Measurements from ENCODE around the gene HMGCS2.
"Not testable (repeated sequence)": the region's sequence is repeated elsewhere in the genome, so short reads cannot be mapped to it uniquely, and the experiment has no call there.

HMGCS2 gene

DNA sequence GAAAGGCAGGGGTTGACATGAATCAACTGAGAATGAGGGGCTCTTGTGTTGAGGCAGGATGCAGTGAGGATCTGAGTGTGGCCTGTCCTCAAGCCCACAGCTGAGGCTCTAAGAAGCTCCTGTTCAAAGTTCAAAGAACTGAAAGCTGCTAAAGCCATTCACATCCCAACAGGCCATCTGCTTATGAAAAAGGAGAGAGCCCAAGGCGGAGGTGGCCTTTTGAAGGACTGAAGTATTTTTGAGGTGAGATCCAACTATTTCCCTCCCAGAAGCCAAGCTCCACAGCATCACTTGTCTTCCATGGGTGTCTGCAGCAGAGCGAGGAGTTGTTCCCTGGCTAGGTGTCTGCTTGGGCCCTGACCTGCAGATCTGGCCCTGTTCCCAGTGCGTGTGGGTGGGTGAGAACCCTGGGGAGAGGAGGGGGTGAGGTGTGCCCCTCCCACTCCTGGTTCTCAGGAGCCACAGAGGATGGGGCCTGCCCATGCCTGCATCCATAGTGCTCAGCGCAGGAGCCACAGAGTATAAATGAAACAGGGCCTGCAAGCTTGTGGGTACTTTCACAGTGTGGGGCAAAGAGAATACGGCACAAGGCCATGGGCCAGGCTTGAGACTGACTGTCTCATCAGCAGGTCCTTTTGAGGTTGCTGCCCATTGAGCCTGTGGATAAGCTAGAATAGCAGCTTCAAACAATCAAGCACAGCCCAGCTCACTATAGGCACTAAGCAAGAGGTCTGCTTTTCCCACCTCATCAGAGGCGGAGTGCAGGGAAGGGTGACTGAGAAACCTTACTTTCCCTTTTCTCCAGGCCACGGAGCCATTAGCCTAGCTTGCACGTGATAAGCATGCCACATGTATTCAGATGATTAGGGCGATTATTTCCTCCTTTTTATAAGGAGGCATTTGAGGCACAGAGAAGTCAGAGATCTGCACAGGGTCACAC is 26.8 kb upstream of the HMGCS2 start:
- no peak for TF ChIP-seq FOXP2 (optimal IDR thresholded peaks at IDR 0.05; ENCODE audit: control extremely low read depth, extremely low read length, insufficient read depth)
- no peak for TF ChIP-seq EZH2 (IDR thresholded peaks at IDR 0.05)
- TF ChIP-seq POLR2AphosphoS5 (IDR thresholded peaks at IDR 0.05; ENCODE audit: borderline replicate concordance, low read depth, low read length), result no peak
- no peak overlapping the region for H3K4me3 ChIP-seq
- no peak for DNase-seq (ENCODE audit: low read depth, low spot score)
- no peaks in the 10 kb centered on the region for H3K36me3 ChIP-seq (ENCODE audit: insufficient read depth, low read length)
- no peak overlapping the region for H3K27ac ChIP-seq
- H3K9me3 ChIP-seq (ENCODE audit: low read depth, low read length), result no peaks in the 10 kb centered on the region
- H3K9ac ChIP-seq (ENCODE audit: insufficient read length), result no peak overlapping the region

- Histone ChIP-seq H3K9me3 (ENCODE audit: low read depth, low read length) (no peaks in the 10 kb centered on the region), H3K4me3 (no peak overlapping the region), H3K9ac (ENCODE audit: insufficient read length) (no peak overlapping the region), H3K27ac (no peak overlapping the region), H3K36me3 (ENCODE audit: insufficient read depth, low read length) (no peaks in the 10 kb centered on the region)
- TF ChIP-seq POLR2AphosphoS5 (IDR thresholded peaks at IDR 0.05; ENCODE audit: borderline replicate concordance, low read depth, low read length) (no peak), FOXP2 (optimal IDR thresholded peaks at IDR 0.05; ENCODE audit: control extremely low read depth, extremely low read length, insufficient read depth) (no peak), EZH2 (IDR thresholded peaks at IDR 0.05) (no peak)
- DNase-seq (ENCODE audit: low read depth, low spot score), result no peak
Measured at GRCh38 chr1:119794876-119795240, 26.2 kb upstream of the HMGCS2 start.

GRCh38 chr1:119794230-119794875 is 25.6 kb upstream of the HMGCS2 start:
- TF ChIP-seq POLR2AphosphoS5 (IDR thresholded peaks at IDR 0.05; ENCODE audit: borderline replicate concordance, low read depth, low read length) (no peak), EZH2 (IDR thresholded peaks at IDR 0.05) (no peak), FOXP2 (optimal IDR thresholded peaks at IDR 0.05; ENCODE audit: control extremely low read depth, extremely low read length, insufficient read depth) (no peak)
- no peak for DNase-seq (ENCODE audit: low read depth, low spot score)
- Histone ChIP-seq H3K4me3 (no peak overlapping the region), H3K9ac (ENCODE audit: insufficient read length) (no peak overlapping the region), H3K36me3 (ENCODE audit: insufficient read depth, low read length) (no peaks in the 10 kb centered on the region), H3K27ac (no peak overlapping the region), H3K9me3 (ENCODE audit: low read depth, low read length) (no peaks in the 10 kb centered on the region)

GRCh38 chr1:119791377-119791776 is 22.7 kb upstream of the HMGCS2 start:
- no peak for DNase-seq (ENCODE audit: low read depth, low spot score)
- no peak for TF ChIP-seq POLR2AphosphoS5 (IDR thresholded peaks at IDR 0.05; ENCODE audit: borderline replicate concordance, low read depth, low read length)
- TF ChIP-seq FOXP2 (optimal IDR thresholded peaks at IDR 0.05; ENCODE audit: control extremely low read depth, extremely low read length, insufficient read depth), result no peak
- no peak for TF ChIP-seq EZH2 (IDR thresholded peaks at IDR 0.05)
- Histone ChIP-seq H3K27ac (no peak overlapping the region), H3K9ac (ENCODE audit: insufficient read length) (no peak overlapping the region), H3K36me3 (ENCODE audit: insufficient read depth, low read length) (no peaks in the 10 kb centered on the region), H3K9me3 (ENCODE audit: low read depth, low read length) (no peaks in the 10 kb centered on the region), H3K4me3 (no peak overlapping the region)

DNA sequence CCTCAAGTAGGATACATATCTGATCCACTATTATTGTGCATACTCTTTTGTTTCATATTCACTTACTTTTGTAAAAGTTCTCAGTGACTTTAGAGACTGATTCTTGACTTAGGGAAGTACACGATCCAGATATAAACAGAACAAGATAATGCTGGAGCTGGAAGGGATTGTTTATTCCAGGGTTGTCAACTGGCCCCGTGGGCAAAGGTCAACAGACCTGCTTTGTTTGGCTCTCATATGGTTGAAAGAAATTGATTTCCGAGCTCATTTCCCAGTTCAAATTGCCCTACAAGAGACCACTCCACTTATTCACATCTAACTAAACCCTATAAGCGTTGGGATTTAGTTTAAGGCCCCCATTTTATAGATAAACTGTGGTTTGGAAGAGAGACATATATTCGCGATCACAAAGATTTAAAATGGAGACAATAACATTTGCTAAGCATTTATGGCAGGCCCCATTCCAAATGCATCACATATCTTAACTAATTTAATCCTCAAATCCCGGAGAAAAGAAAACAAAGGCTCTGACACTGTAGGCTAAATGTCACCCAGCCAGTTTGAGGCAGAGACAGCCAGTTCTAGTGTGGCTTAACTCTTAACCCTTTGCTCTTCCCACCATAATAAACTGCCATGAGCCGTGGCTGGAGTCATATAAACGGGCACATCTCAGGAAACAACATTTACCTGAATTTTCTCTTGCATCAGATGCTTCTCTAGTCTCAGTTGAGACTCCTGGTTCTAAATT is 21.9 kb upstream of the HMGCS2 start:
- H3K9me3 ChIP-seq (ENCODE audit: low read depth, low read length), result no peaks in the 10 kb centered on the region
- no peak for DNase-seq (ENCODE audit: low read depth, low spot score)
- no peak overlapping the region for H3K27ac ChIP-seq
- H3K36me3 ChIP-seq (ENCODE audit: insufficient read depth, low read length), result no peaks in the 10 kb centered on the region
- no peak overlapping the region for H3K9ac ChIP-seq (ENCODE audit: insufficient read length)
- H3K4me3 ChIP-seq, result no peak overlapping the region
- TF ChIP-seq POLR2AphosphoS5 (IDR thresholded peaks at IDR 0.05; ENCODE audit: borderline replicate concordance, low read depth, low read length), result no peak
- TF ChIP-seq FOXP2 (optimal IDR thresholded peaks at IDR 0.05; ENCODE audit: control extremely low read depth, extremely low read length, insufficient read depth), result no peak
- no peak for TF ChIP-seq EZH2 (IDR thresholded peaks at IDR 0.05)

DNA sequence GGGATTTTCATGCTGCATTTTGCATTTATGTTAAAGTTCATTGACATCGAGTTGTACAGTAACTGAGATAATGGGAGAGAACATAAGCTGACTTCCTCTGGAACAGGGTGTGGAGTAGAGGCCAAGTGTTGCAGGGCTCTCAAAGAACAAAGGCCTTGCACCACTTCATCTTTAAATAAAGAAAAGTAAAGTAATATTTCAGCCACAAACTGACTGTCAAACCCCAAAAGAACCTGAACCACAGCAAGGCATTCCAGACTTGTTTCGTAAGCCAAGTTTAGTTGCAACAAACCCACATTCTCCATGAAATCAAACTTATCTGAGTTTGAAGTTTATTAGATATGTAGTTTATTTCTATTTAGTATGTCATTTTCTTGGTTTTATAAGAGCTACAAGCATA is 19.1 kb upstream of the HMGCS2 start:
- TF ChIP-seq FOXP2 (optimal IDR thresholded peaks at IDR 0.05; ENCODE audit: control extremely low read depth, extremely low read length, insufficient read depth) (no peak), EZH2 (IDR thresholded peaks at IDR 0.05) (no peak), POLR2AphosphoS5 (IDR thresholded peaks at IDR 0.05; ENCODE audit: borderline replicate concordance, low read depth, low read length) (no peak)
- H3K9me3 ChIP-seq (ENCODE audit: low read depth, low read length), result no peaks in the 10 kb centered on the region
- H3K4me3 ChIP-seq, result no peak overlapping the region
- no peak overlapping the region for H3K9ac ChIP-seq (ENCODE audit: insufficient read length)
- H3K36me3 ChIP-seq (ENCODE audit: insufficient read depth, low read length), result no peaks in the 10 kb centered on the region
- DNase-seq (ENCODE audit: low read depth, low spot score), result no peak
- H3K27ac ChIP-seq, result no peak overlapping the region

DNA sequence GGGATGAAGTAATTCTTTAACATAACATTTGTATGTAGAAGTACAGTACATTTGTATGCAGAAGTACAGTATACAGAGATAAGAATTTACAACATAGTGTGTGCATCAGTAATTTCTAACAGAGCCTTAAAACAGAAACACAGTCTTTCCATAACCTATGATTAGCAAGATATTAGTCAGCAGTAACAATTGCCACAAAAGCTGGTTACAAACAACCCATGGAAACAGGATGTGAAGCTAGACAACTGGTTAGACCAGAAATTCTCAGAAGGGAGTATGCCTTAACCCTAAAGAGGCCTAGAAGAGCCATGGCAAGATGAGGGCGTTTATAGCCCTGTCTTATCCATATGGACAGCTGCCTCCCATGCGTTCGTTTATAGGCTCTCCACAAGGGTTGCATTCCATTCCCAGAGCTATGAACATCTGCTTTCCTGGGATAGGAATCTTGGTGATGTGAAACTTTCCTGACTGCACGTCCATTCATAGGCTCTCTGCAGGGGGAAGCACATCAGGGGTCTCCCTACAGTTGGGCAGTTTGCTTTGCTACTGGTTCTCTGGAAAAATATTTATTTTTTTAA is 17.9 kb upstream of the HMGCS2 start:
- DNase-seq (ENCODE audit: low read depth, low spot score); H3K36me3 ChIP-seq (ENCODE audit: insufficient read depth, low read length); H3K9me3 ChIP-seq (ENCODE audit: low read depth, low read length); H3K27ac ChIP-seq; H3K9ac ChIP-seq (ENCODE audit: insufficient read length); H3K4me3 ChIP-seq: not testable (repeated sequence)

DNA sequence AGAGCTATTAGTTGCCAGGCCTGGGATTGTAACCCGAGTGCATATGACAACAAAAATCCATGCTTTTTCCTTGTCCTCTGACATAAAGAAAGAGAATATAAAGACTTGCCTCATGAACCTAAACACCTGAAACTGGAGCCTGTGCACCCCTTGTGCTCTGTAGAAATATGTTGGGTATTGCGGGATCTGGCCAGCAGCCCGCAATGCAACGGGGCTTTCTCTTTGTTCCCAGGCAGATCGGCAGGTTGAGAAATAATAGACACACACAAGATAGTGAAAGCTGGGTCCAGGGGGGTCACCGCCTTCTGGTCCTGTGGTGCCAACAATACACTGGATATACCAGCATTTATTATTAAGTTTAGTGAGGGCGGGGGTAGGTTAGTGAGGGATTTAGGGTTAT is 17.3 kb upstream of the HMGCS2 start:
- H3K4me3 ChIP-seq; H3K36me3 ChIP-seq (ENCODE audit: insufficient read depth, low read length); H3K9ac ChIP-seq (ENCODE audit: insufficient read length); H3K27ac ChIP-seq; DNase-seq (ENCODE audit: low read depth, low spot score); H3K9me3 ChIP-seq (ENCODE audit: low read depth, low read length): not testable (repeated sequence)

Measured in SK-N-MC (cell line).